Activated CD4-positive, alpha-beta T cell treated with anti-CD3 and anti-CD28 coated beads for 48 hours (primary cell): Measurements from ENCODE around the gene ARHGAP4.
A peak's percentile ranks its signal among the peaks of the same experiment; 100 is the strongest.

Experiments used
- DNase-seq: peaks from one replicate; pipeline ENCODE4 v3.0.0-alpha.2; 2020

The ARHGAP4 gene

GRCh38 chrX:153944140-153944799 is 18.2 kb upstream of the ARHGAP4 start, which contains the start of gene RENBP:
Gene RENBP (minus strand): TSS chrX:153944643. CDS start chrX:153944610, 33 bp downstream.
- DNase-seq = peak; percentile 65

- DNase-seq = no peak
Observed at GRCh38 chrX:153941336-153942252, 15.5 kb upstream of the ARHGAP4 start.

GRCh38 chrX:153939573-153939972 is 13.5 kb upstream of the ARHGAP4 start:
- DNase-seq = no peak

GRCh38 chrX:153938226-153938786 is 12.2 kb upstream of the ARHGAP4 start:
- DNase-seq = peak; percentile 39

GRCh38 chrX:153937056-153937455 is 11.0 kb upstream of the ARHGAP4 start:
- no peak for DNase-seq

- no peak for DNase-seq
Observed at GRCh38 chrX:153935326-153935851, 9.3 kb upstream of the ARHGAP4 start.

GRCh38 chrX:153934762-153935325 is 8.8 kb upstream of the ARHGAP4 start, which contains the start of gene NAA10:
Gene NAA10 (minus strand): TSS chrX:153935037. CDS start chrX:153934904, 133 bp downstream.
- peak; percentile 61 for DNase-seq

GRCh38 chrX:153934148-153934761 is 8.2 kb upstream of the ARHGAP4 start:
- no peak for DNase-seq

- DNase-seq = no peak
Observed at GRCh38 chrX:153933748-153934147, 7.7 kb upstream of the ARHGAP4 start.

- no peak for DNase-seq
Observed at GRCh38 chrX:153932220-153932915, 6.3 kb upstream of the ARHGAP4 start.

- no peak for DNase-seq
Observed at GRCh38 chrX:153931748-153932147, 5.7 kb upstream of the ARHGAP4 start.

GRCh38 chrX:153931151-153931550 is 5.1 kb upstream of the ARHGAP4 start:
- DNase-seq = no peak

- DNase-seq = no peak
Observed at GRCh38 chrX:153930011-153930910, 4.2 kb upstream of the ARHGAP4 start.

- DNase-seq = no peak
Observed at GRCh38 chrX:153929576-153929975, 3.5 kb upstream of the ARHGAP4 start.

- peak; percentile 24 for DNase-seq
Observed at GRCh38 chrX:153928846-153929245, 2.8 kb upstream of the ARHGAP4 start.

- DNase-seq = peak; percentile 94
Observed at GRCh38 chrX:153927922-153928760, 2.1 kb upstream of the ARHGAP4 start.

GRCh38 chrX:153927672-153927921 is 1.5 kb upstream of the ARHGAP4 start:
- no peak for DNase-seq

- DNase-seq = peak; percentile 76
Observed at GRCh38 chrX:153926858-153927671, 1.0 kb upstream of the ARHGAP4 start.

- no peak for DNase-seq
Observed at GRCh38 chrX:153926552-153926857, 441 bp upstream of the ARHGAP4 start.
